Measurements from ENCODE around the gene AFAP1.

Gene AFAP1

DNA sequence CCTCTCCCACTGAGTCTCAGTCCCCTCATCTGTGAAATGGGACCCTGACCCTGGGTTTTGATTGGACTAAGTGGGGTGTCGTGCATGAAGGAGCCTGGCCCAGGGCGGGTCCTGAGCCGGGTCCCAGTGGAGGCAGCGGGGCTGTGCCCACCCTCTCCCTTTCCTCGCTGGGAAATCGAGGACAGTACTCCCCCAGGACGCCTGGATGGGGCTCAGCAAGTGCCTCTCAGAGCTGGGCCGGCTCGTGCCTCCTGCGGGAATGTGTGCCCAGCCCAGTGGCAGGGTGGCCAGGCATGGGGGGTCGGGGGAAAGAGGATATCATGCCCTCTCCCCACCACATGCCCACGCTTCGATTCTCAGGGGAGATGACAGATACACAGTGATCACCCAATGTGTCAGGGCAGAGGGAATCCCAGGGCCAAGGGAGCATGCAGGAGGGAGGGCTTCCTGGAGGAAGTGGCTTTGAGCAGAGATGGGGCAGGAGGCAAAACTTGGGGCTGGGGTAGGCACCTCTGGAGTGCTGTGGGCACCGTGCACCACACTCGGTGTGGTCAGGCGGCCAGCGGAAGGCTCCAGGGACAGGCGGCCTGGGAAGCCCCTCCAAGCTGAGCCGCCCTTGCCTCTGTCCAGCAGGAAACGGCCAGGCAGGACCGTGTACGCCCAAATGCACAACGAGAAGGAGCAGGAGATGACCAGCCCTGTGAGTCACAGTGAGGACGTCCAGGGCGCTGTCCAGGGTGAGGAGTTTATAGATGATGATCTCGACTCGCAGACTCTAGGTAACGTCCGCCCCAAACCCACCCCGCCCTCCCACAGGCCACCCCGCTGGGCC is 203.0 kb downstream of the AFAP1 start:
- Histone ChIP-seq H3K27ac (ENCODE audit: low read length) (no peak overlapping the region), H3K27me3 (ENCODE audit: control insufficient read depth, insufficient read depth, low read length) (no peaks in the 10 kb centered on the region), H3K9me3 (ENCODE audit: control insufficient read depth, low read depth, low read length) (no peaks in the 10 kb centered on the region), H3K4me3 (ENCODE audit: low read length) (no peak overlapping the region), H3K36me3 (ENCODE audit: control insufficient read depth, low read depth, low read length) (no peaks in the 10 kb centered on the region), H3K4me1 (ENCODE audit: control insufficient read depth, low read depth, low read length) (no peaks in the 10 kb centered on the region), H3K9ac (ENCODE audit: low read length) (no peak overlapping the region)

DNA sequence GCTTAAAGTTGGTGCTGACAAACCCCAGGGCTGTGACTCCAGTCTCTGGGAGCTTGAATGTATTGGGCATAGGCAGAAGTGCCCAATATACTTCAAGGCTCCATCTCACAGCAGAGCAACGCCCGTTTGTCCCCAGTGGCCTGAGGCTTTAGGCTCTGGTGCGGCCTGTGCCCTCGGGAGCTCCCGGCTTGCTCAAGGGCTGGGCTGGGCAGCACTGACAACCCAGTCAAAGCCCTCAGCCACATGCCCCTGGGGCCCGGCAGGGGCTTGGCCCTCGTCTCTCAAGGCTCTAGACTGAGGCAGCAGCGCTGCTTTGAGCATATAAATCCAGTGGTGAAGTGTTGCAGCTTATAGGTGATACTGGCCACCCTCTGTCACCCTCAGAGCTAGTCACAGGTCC is 203.7 kb downstream of the AFAP1 start:
- H3K36me3 ChIP-seq (ENCODE audit: control insufficient read depth, low read depth, low read length) = no peaks in the 10 kb centered on the region

DNA sequence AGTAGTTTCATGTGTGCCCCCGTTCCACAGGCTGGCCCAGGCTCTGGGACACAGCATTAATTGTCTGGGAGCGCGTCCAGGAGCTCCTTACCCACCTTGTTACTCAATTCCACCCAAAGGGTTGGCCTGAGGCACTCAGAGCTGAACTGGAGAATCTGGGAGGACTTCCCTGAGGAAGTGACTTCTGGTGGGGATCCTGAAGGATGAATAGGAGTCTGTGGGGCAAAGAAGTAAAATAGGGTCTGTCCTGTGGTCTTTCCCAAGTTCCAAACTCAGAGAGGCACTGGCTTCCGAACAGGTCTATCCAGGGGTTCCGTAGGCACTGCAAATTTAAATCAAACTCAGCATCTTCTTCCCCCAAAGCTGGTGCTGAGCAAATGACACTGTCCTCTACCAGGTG is 204.3 kb downstream of the AFAP1 start:
- H3K27me3 ChIP-seq (ENCODE audit: control insufficient read depth, insufficient read depth, low read length) = no peaks in the 10 kb centered on the region

More for the DNA sequence above, 203.7 kb downstream of the AFAP1 start:
- Histone ChIP-seq H3K27ac (ENCODE audit: low read length) (no peak overlapping the region), H3K27me3 (ENCODE audit: control insufficient read depth, insufficient read depth, low read length) (no peaks in the 10 kb centered on the region), H3K4me3 (ENCODE audit: low read length) (no peak overlapping the region), H3K4me1 (ENCODE audit: control insufficient read depth, low read depth, low read length) (no peaks in the 10 kb centered on the region), H3K9me3 (ENCODE audit: control insufficient read depth, low read depth, low read length) (no peaks in the 10 kb centered on the region), H3K9ac (ENCODE audit: low read length) (no peak overlapping the region)

DNA sequence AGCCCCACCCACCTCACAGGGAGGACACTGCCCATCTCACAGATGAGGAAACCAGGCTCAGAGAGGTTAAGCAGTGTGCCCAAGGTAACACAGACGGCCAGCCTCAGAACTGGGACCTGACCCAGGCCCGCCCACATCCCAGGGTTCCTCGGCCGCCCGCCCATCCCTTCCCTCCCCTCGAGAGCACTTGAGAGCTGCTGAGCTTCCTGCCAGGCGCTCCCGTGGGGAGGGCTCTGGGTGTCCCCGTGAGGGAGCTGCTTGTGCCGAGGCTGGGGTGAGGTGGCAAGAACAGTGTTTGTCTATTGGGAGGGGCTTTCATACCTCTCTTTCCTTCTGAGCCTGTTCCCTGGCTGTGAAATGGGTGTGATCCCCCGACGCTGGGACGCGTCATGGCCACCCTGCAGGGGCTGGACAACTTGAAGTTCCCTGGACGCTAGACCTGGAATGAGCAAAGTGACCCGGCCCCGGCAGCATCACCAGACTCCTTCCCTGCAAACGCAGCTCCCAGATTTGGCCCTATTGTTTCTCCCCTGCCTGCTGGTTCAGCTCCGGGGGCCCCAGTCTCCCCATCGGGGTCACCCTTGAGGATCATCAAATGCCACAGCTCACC is 204.9 kb downstream of the AFAP1 start:
- Histone ChIP-seq H3K27me3 (ENCODE audit: control insufficient read depth, insufficient read depth, low read length) (no peaks in the 10 kb centered on the region), H3K9ac (ENCODE audit: low read length) (no peak overlapping the region), H3K36me3 (ENCODE audit: control insufficient read depth, low read depth, low read length) (no peaks in the 10 kb centered on the region), H3K4me3 (ENCODE audit: low read length) (no peak overlapping the region), H3K9me3 (ENCODE audit: control insufficient read depth, low read depth, low read length) (no peaks in the 10 kb centered on the region), H3K4me1 (ENCODE audit: control insufficient read depth, low read depth, low read length) (no peaks in the 10 kb centered on the region), H3K27ac (ENCODE audit: low read length) (no peak overlapping the region)

More for the DNA sequence above, 204.3 kb downstream of the AFAP1 start:
- H3K36me3 ChIP-seq (ENCODE audit: control insufficient read depth, low read depth, low read length) = no peaks in the 10 kb centered on the region
- no peak overlapping the region for H3K9ac ChIP-seq (ENCODE audit: low read length)
- H3K4me1 ChIP-seq (ENCODE audit: control insufficient read depth, low read depth, low read length) = no peaks in the 10 kb centered on the region
- no peak overlapping the region for H3K27ac ChIP-seq (ENCODE audit: low read length)
- H3K9me3 ChIP-seq (ENCODE audit: control insufficient read depth, low read depth, low read length) = no peaks in the 10 kb centered on the region
- H3K4me3 ChIP-seq (ENCODE audit: low read length) = no peak overlapping the region

DNA sequence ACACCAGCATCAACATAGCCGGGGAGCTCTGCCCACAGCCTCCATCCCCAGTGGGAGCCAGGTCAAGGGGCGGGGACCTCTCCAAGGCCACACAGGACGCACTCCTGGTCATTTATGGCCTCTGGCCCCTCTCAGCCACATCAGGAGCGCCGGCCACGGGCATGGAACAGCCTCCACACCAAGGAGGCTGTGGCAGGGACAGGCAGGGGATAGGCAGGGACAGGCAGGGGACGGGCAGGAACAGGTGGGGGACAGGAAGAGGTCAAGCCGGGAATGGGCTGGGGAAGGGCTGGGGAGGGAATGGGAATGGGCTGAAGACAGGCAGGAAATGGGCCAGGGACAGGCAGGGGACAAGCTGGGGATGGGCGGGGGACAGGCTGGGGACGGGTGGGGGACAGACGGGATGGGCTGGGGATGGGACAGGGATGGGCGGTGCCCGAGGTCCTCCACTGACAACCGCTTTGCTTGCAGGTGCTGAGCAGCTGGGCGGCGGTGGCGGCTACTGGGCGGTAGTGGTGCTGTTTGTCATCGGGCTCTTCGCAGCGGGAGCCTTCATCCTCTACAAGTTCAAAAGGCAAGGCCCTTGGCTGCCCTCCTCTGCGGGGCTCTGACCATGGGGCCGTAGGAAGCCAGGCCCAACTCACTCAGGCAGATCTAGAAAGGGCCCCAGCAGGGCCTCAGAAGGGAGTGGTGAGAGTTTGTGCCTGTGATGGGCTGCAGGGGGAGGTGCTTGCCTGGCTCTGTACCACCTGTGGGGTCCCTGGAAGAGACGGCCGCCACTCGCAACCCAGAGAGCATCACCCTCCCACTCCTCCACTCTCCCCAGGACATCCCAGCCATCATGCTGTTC is 205.6 kb downstream of the AFAP1 start:
- Histone ChIP-seq H3K9me3 (ENCODE audit: control insufficient read depth, low read depth, low read length) (no peaks in the 10 kb centered on the region), H3K36me3 (ENCODE audit: control insufficient read depth, low read depth, low read length) (no peaks in the 10 kb centered on the region), H3K4me3 (ENCODE audit: low read length) (no peak overlapping the region), H3K9ac (ENCODE audit: low read length) (no peak overlapping the region), H3K4me1 (ENCODE audit: control insufficient read depth, low read depth, low read length) (no peaks in the 10 kb centered on the region), H3K27me3 (ENCODE audit: control insufficient read depth, insufficient read depth, low read length) (no peaks in the 10 kb centered on the region), H3K27ac (ENCODE audit: low read length) (no peak overlapping the region)

DNA sequence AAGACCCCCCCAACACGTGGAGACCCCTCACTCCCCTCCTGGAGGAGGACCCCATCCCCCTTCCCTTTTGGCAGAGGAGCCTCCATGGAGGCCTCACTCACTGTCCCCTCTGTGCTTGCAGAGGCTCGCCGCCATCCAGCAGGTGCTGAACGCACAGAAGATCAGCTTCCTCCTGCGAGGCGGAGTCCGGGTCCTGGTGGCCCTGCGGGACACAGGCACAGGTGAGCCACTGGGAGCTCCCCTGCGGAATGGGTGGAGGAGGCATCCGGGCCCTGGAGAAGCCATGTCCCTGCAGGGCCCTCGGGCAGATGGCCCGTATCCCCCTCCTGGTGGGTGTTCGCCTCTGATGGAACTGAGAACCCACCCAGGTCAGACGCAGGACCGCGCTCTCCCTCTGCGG is 206.5 kb downstream of the AFAP1 start:
- Histone ChIP-seq H3K27me3 (ENCODE audit: control insufficient read depth, insufficient read depth, low read length) (no peaks in the 10 kb centered on the region), H3K27ac (ENCODE audit: low read length) (no peak overlapping the region), H3K4me3 (ENCODE audit: low read length) (no peak overlapping the region), H3K9ac (ENCODE audit: low read length) (no peak overlapping the region), H3K4me1 (ENCODE audit: control insufficient read depth, low read depth, low read length) (no peaks in the 10 kb centered on the region), H3K9me3 (ENCODE audit: control insufficient read depth, low read depth, low read length) (no peaks in the 10 kb centered on the region), H3K36me3 (ENCODE audit: control insufficient read depth, low read depth, low read length) (no peaks in the 10 kb centered on the region)

DNA sequence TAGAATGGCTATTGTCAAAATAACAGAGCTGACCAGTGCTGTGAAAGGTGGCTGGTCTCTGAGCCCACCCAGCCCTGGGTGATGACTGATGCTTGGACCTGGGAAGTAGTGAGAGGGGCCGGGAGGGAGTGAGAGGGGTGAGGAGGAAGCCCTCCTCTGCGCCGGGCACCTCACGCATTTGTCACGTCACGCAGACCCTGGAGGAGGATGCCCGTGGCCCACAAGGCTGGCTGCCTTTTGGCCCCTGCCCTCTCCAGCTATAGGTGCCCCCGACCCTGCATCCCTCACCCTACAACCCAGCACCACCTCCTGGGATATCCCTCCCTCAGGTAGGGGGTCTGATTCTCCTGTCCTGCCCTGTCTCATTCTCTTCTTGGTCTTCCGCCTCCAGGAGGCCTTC is 207.4 kb downstream of the AFAP1 start:
- H3K27ac ChIP-seq (ENCODE audit: low read length) = no peak overlapping the region
- H3K4me3 ChIP-seq (ENCODE audit: low read length) = no peak overlapping the region
- H3K27me3 ChIP-seq (ENCODE audit: control insufficient read depth, insufficient read depth, low read length) = no peaks in the 10 kb centered on the region
- H3K36me3 ChIP-seq (ENCODE audit: control insufficient read depth, low read depth, low read length) = no peaks in the 10 kb centered on the region
- no peaks in the 10 kb centered on the region for H3K9me3 ChIP-seq (ENCODE audit: control insufficient read depth, low read depth, low read length)
- no peak overlapping the region for H3K9ac ChIP-seq (ENCODE audit: low read length)
- no peaks in the 10 kb centered on the region for H3K4me1 ChIP-seq (ENCODE audit: control insufficient read depth, low read depth, low read length)

DNA sequence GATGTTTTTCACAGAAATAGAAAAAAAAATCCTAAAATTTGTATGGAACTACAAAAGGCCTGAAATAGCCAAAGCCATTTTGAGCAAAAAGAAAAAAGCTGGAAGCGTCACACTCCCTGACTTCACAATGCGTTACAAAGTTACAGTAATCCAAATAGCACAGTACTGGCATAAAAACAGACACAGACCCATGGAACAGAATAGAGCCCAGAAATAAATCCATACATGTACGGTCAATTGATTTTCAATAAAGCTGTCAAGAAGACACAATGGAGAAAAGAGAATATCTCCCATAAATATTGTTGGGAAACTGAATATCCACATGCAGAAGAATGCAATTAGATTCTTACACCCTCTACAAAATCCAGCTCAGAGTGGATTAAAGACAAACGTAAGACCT is 208.2 kb downstream of the AFAP1 start:
- H3K4me3 ChIP-seq (ENCODE audit: low read length) = no peak overlapping the region
- H3K27ac ChIP-seq (ENCODE audit: low read length) = no peak overlapping the region
- H3K9ac ChIP-seq (ENCODE audit: low read length) = no peak overlapping the region
- H3K36me3 ChIP-seq (ENCODE audit: control insufficient read depth, low read depth, low read length) = no peaks in the 10 kb centered on the region
- H3K27me3 ChIP-seq (ENCODE audit: control insufficient read depth, insufficient read depth, low read length) = no peaks in the 10 kb centered on the region
- H3K9me3 ChIP-seq (ENCODE audit: control insufficient read depth, low read depth, low read length) = no peaks in the 10 kb centered on the region
- H3K4me1 ChIP-seq (ENCODE audit: control insufficient read depth, low read depth, low read length) = no peaks in the 10 kb centered on the region

DNA sequence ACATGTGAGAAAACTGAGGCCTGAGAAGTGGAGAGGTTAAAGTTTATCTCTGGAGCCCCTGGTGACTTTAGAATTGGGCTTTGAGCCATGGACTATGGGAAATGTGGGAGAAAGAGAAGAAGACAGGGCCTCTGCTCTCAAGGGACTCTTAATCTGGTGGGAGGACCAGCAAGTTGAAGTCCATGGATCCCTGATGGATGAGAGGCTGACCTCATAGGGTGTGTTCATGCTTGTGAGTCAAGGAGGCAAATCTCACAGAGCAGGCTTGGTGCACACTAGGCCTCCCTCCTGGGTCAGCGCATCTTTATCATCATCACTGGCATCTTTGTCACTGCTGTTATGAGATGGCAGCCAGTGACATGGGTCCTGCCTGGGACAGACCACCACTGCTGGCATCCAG is 211.9 kb downstream of the AFAP1 start:
- Histone ChIP-seq H3K9ac (ENCODE audit: low read length) (no peak overlapping the region), H3K27me3 (ENCODE audit: control insufficient read depth, insufficient read depth, low read length) (no peaks in the 10 kb centered on the region), H3K27ac (ENCODE audit: low read length) (no peak overlapping the region), H3K4me1 (ENCODE audit: control insufficient read depth, low read depth, low read length) (no peaks in the 10 kb centered on the region), H3K9me3 (ENCODE audit: control insufficient read depth, low read depth, low read length) (no peaks in the 10 kb centered on the region), H3K4me3 (ENCODE audit: low read length) (no peak overlapping the region), H3K36me3 (ENCODE audit: control insufficient read depth, low read depth, low read length) (no peaks in the 10 kb centered on the region)

DNA sequence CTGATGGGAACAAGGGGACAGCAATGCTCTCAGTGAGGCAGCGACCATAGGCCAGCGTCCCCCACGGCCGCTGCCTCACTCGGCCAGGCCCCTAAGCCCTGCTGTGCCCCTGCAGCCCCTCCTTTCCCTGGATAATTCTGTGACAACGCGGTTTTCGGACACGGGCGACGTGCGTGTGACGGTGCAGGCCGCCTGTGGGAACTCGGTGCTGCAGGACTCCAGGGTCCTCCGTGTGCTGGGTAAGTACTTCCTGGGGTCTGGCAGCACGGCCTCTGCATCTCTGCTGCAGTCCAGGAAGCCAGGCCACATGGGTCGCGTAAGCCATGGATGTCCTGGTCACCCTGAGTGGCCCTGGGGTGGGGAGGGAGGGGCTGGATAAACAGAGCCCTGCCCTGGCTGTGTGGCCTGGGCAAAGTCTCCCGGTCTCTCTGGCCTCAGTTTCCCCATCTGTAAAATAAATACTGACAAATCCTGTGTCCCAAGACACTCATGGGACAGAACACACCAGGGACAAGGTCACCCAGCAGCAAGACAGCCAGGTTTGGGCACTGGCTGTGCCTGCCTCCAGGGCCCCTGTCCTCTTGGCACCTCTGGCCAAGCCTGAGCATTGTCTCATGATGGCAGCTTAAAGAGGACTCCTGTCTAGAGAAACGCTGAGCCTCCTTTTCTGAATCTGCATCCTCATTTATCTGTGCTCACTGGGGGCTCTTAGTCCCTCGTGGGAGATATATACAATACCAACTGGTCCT is 212.8 kb downstream of the AFAP1 start:
- Histone ChIP-seq H3K9ac (ENCODE audit: low read length) (no peak overlapping the region), H3K4me3 (ENCODE audit: low read length) (no peak overlapping the region), H3K27ac (ENCODE audit: low read length) (no peak overlapping the region), H3K9me3 (ENCODE audit: control insufficient read depth, low read depth, low read length) (no peaks in the 10 kb centered on the region), H3K27me3 (ENCODE audit: control insufficient read depth, insufficient read depth, low read length) (no peaks in the 10 kb centered on the region), H3K4me1 (ENCODE audit: control insufficient read depth, low read depth, low read length) (no peaks in the 10 kb centered on the region), H3K36me3 (ENCODE audit: control insufficient read depth, low read depth, low read length) (no peaks in the 10 kb centered on the region)

DNA sequence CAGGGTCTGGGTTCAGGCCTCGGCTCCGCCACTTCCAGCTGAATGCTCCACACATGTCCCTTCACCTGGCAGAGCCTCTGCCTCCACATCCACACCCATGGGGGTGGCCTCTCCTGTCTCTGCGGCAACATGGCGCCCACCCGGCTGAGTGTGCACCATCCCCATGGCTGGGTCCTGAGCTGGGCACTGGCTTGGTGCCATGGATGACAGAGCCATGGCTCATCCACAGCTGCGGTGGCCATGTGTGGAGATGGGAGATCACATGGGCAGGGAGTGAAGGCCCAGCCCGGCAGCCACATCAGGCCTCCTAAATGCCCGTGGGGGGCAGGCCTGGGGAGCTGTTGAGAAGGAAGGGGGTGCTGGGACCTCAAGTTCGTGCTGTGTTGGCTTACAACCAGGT is 213.7 kb downstream of the AFAP1 start:
- Histone ChIP-seq H3K4me3 (ENCODE audit: low read length) (no peak overlapping the region), H3K27me3 (ENCODE audit: control insufficient read depth, insufficient read depth, low read length) (no peaks in the 10 kb centered on the region), H3K9ac (ENCODE audit: low read length) (no peak overlapping the region), H3K4me1 (ENCODE audit: control insufficient read depth, low read depth, low read length) (no peaks in the 10 kb centered on the region), H3K36me3 (ENCODE audit: control insufficient read depth, low read depth, low read length) (no peaks in the 10 kb centered on the region), H3K9me3 (ENCODE audit: control insufficient read depth, low read depth, low read length) (no peaks in the 10 kb centered on the region), H3K27ac (ENCODE audit: low read length) (no peak overlapping the region)
